Smooth muscle cell (in vitro differentiated cells): ENCODE measurements around the gene SORCS1. TPM values are rescaled to one million over a fixed set of nuclear protein-coding genes. Genes with fewer than 3 reads are reported as not detected.

ENCODE experiments used
- DNase-seq: peaks from one replicate; lab custom pipeline; 2025; ENCODE audit not compliant: unreplicated experiment; lab: John Stamatoyannopoulos, UW
- H2AFZ ChIP-seq: fragments of 200-600 bp; sonication (generic); 2 replicates; pipeline ENCODE4 v1.6.0; 2016; ENCODE audit warnings: antibody characterized with exemption, low read depth, mild to moderate bottlenecking
- H3F3A ChIP-seq: fragments of 200-600 bp; sonication (generic); 2 replicates; pipeline ENCODE4 v1.6.0; 2017; ENCODE audit warnings: antibody characterized with exemption, low read depth
- H3K27ac ChIP-seq: fragments of 200-600 bp; sonication (generic); 2 replicates; pipeline ENCODE4 v1.5.1; 2016; ENCODE audit warnings: low read depth, mild to moderate bottlenecking
- H3K27me3 ChIP-seq: fragments of 200-600 bp; sonication (generic); 2 replicates; pipeline ENCODE4 v1.6.1; 2016; ENCODE audit warnings: low read depth, mild to moderate bottlenecking
- H3K36me3 ChIP-seq: fragments of 200-600 bp; sonication (generic); 2 replicates; pipeline ENCODE4 v1.5.1; 2016; ENCODE audit warnings: low read depth
- H3K4me1 ChIP-seq: fragments of 200-600 bp; sonication (generic); 2 replicates; pipeline ENCODE4 v1.5.1; 2016; ENCODE audit warnings: low read depth
- H3K4me2 ChIP-seq: fragments of 200-600 bp; sonication (generic); 2 replicates; pipeline ENCODE4 v1.6.0; 2016; ENCODE audit warnings: mild to moderate bottlenecking
- H3K4me3 ChIP-seq: fragments of 200-600 bp; sonication (generic); 2 replicates; pipeline ENCODE4 v1.5.1; 2016; ENCODE audit warnings: mild to moderate bottlenecking
- H3K79me2 ChIP-seq: fragments of 200-600 bp; sonication (generic); 2 replicates; pipeline ENCODE4 v1.6.0; 2016; ENCODE audit warnings: low read depth, mild to moderate bottlenecking
- H3K9ac ChIP-seq: fragments of 200-600 bp; sonication (generic); 2 replicates; pipeline ENCODE4 v1.6.0; 2016; ENCODE audit warnings: low read depth
- H3K9me3 ChIP-seq: fragments of 200-600 bp; sonication (generic); replicated peaks from 2 replicates; pipeline ENCODE4 v1.5.1; 2016; ENCODE audit warnings: low read depth
- H4K20me1 ChIP-seq: fragments of 200-600 bp; sonication (generic); 2 replicates; pipeline ENCODE4 v1.6.0; 2016; ENCODE audit warnings: low read depth
- WGBS: methylation state at CpG from one replicate; pipeline ENCODE4 v1.1.7; 2016; ENCODE audit warnings: low lambda C conversion rate; 5-methylcytosine and 5-hydroxymethylcytosine counted together
- polyA plus RNA-seq: library from polyadenylated mRNA; unstranded; fragments of >200 nt; fragmentation: Nextera tagmentation; extraction: Ambion mirVana; gene quantifications from 2 replicates; pipeline ENCODE4 v1.2.1, GENCODE V29; 2016
- total RNA-seq: library from RNA; depleted of rRNA; stranded (reverse); fragments of >200 nt; gene quantifications from 2 replicates; pipeline ENCODE4 v1.2.3, GENCODE V29; 2014
- TF ChIP-seq, protein P1 (sequence below): fragments of 200-600 bp; sonication (generic); IDR thresholded peaks from 2 replicates; pipeline ENCODE4 v1.5.1; 2017; ENCODE audit warnings: borderline replicate concordance, mild to moderate bottlenecking, antibody characterized with exemption; ENCODE audit not compliant: insufficient read depth, poor library complexity, severe bottlenecking

The SORCS1 gene
- total and polyA plus RNA-seq, 2 experiments from 2014 or later = 0.67 TPM; not detected in 1

DNA sequence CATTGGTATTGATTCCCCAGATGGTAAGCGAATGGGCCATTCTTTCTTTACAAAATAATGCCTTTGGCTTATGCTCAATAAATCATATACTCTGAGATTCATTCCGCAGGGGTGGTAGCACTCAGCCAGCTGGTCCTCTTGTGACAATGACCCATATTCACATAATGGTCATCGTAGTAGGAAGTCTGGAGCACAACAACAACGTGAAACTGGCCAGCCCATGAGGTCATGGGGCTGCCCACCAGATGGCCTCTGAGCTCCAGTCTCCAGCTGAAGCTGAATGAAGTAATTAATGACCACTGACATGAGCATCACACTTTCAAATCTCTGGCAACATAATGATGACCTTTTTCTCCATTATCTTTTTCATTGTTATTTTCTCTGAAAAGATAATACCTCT, 42.3 kb upstream of the SORCS1 start:
- Histone ChIP-seq H4K20me1 (no peaks in the 10 kb centered on the region), H3K4me2 (no peak overlapping the region), H3K4me3 (no peak overlapping the region), H3K79me2 (no peaks in the 10 kb centered on the region), H3K9ac (no peak overlapping the region), H3K36me3 (no peaks in the 10 kb centered on the region), H3K27me3 (no peaks in the 10 kb centered on the region), H3F3A (no peaks in the 10 kb centered on the region), H3K4me1 (no peaks in the 10 kb centered on the region), H3K9me3 (no peaks in the 10 kb centered on the region), H2AFZ (no peak overlapping the region), H3K27ac (no peak overlapping the region)
- 80% methylated on average over 4 of the region's 4 CpGs for WGBS
- TF ChIP-seq, protein P1, sequence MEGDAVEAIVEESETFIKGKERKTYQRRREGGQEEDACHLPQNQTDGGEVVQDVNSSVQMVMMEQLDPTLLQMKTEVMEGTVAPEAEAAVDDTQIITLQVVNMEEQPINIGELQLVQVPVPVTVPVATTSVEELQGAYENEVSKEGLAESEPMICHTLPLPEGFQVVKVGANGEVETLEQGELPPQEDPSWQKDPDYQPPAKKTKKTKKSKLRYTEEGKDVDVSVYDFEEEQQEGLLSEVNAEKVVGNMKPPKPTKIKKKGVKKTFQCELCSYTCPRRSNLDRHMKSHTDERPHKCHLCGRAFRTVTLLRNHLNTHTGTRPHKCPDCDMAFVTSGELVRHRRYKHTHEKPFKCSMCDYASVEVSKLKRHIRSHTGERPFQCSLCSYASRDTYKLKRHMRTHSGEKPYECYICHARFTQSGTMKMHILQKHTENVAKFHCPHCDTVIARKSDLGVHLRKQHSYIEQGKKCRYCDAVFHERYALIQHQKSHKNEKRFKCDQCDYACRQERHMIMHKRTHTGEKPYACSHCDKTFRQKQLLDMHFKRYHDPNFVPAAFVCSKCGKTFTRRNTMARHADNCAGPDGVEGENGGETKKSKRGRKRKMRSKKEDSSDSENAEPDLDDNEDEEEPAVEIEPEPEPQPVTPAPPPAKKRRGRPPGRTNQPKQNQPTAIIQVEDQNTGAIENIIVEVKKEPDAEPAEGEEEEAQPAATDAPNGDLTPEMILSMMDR = no peak
- DNase-seq = no peak

DNA sequence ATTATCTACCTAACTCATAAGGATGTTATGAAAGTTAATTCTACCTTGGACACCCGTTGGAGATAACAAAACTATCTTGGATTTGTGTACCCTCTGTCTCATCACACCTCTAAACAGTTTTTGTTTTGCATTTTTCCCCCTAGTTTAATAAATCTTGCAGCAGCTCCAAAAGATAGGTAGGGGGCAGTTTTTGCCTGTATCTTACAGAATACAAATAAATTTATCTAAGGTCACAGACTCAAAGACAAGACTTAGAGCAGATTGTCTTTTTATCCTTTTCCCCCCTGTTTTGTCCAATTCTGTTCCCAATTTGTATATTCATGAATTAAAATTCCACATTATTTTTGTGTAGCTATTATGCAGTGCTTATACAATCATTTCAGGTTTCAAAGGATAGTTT, 5.0 kb upstream of the SORCS1 start:
- WGBS = 64% methylated on average over 1 of the region's 1 CpG
- Histone ChIP-seq H3K36me3 (no peaks in the 10 kb centered on the region), H3K27me3 (peaks cover 52% of the 10 kb centered on the region), H4K20me1 (no peaks in the 10 kb centered on the region), H3K9me3 (no peaks in the 10 kb centered on the region), H2AFZ (no peak overlapping the region), H3K27ac (no peak overlapping the region), H3K4me1 (no peaks in the 10 kb centered on the region), H3K79me2 (no peaks in the 10 kb centered on the region), H3K9ac (no peak overlapping the region), H3K4me2 (no peak overlapping the region), H3K4me3 (no peak overlapping the region), H3F3A (no peaks in the 10 kb centered on the region)
- DNase-seq = no peak
- TF ChIP-seq, protein P1 = no peak

DNA sequence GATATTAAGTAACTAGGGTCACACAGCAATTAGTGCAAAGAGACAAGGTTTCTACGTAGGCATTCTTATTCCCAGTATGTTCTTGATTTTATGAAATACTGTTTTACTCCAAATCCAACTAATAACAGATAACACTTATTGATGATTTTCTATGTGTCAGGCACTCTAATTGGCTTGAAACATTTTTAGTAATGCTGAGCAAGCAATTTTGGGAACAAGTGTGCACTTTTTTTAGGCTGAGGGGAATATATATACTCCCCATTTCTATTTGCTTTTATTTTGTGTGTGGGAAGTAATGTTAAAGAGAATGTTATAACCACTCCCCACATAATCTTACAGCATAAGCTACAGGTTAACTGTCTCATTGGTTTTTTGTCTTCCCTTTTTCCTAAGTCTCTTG, 4.2 kb upstream of the SORCS1 start:
- TF ChIP-seq, protein P1 = no peak
- H3K4me2 ChIP-seq = no peak overlapping the region
- DNase-seq = no peak
- H3K36me3 ChIP-seq = no peaks in the 10 kb centered on the region
- no peaks in the 10 kb centered on the region for H4K20me1 ChIP-seq
- H3K9me3 ChIP-seq = no peaks in the 10 kb centered on the region
- H3K27me3 ChIP-seq = peaks cover 60% of the 10 kb centered on the region
- no peaks in the 10 kb centered on the region for H3K79me2 ChIP-seq
- no peak overlapping the region for H2AFZ ChIP-seq
- no peak overlapping the region for H3K4me3 ChIP-seq
- no peaks in the 10 kb centered on the region for H3F3A ChIP-seq
- no peak overlapping the region for H3K27ac ChIP-seq
- H3K9ac ChIP-seq = no peak overlapping the region
- WGBS = 88% methylated on average over 1 of the region's 1 CpG
- H3K4me1 ChIP-seq = peaks cover 4% of the 10 kb centered on the region

DNA sequence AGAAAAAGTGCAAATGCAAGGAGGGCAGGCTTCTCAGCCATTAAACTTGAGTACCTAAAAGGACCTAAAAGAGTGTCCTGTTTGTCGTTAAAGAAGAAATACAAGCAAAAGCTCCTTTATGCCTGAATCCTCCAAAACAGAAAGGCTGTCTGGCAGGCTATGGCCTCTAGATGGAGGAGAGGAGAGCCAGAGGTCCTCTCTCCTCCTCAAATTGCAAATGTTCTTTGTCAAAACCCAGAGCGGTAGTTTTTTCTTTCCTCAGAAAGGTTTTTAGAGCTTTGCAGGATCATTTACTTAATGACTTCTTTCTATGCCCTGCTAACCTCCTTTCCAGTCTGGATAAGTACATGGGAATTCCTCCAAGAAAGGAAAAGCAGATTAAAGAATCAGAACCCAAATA, 1.9 kb upstream of the SORCS1 start:
- TF ChIP-seq, protein P1 = no peak
- no peaks in the 10 kb centered on the region for H3K79me2 ChIP-seq
- no peak overlapping the region for H3K27ac ChIP-seq
- H3K4me2 ChIP-seq = no peak overlapping the region
- H3K36me3 ChIP-seq = no peaks in the 10 kb centered on the region
- no peak overlapping the region for H3K9ac ChIP-seq
- H3F3A ChIP-seq = no peaks in the 10 kb centered on the region
- no peak overlapping the region for H3K4me3 ChIP-seq
- 35% methylated on average over 2 of the region's 2 CpGs for WGBS
- no peaks in the 10 kb centered on the region for H3K9me3 ChIP-seq
- DNase-seq = no peak
- H3K4me1 ChIP-seq = peaks cover 10% of the 10 kb centered on the region
- no peak overlapping the region for H2AFZ ChIP-seq
- H3K27me3 ChIP-seq = peaks cover 83% of the 10 kb centered on the region
- no peaks in the 10 kb centered on the region for H4K20me1 ChIP-seq
